Transverse colon (tissue), 4 donors: ENCODE results near the gene NHLRC4.

Experiments used
- POLR2AphosphoS5 ChIP-seq, 3 donors: sonication (generic); formaldehyde crosslinking; IDR thresholded peaks; one replicate each; pipeline ENCODE4 v1.6.1; 2016; ENCODE audit warnings: antibody characterized with exemption in 3 of 3
- TF ChIP-seq, protein P1 (sequence below), 5 experiments: fragments of 200-600 bp in 3 of 5; fragments of 450-650 bp in 2 of 5; sonication (generic) in 3 of 5; IDR thresholded peaks; 1 replicate in 2 of 5; 2 replicates in 3 of 5; pipeline ENCODE4 v1.5.1; 2016 to 2017; ENCODE audit warnings: antibody characterized with exemption in 5 of 5, inconsistent platforms in 3 of 5, mild to moderate bottlenecking in 2 of 5, moderate library complexity in 1 of 5

DNA sequence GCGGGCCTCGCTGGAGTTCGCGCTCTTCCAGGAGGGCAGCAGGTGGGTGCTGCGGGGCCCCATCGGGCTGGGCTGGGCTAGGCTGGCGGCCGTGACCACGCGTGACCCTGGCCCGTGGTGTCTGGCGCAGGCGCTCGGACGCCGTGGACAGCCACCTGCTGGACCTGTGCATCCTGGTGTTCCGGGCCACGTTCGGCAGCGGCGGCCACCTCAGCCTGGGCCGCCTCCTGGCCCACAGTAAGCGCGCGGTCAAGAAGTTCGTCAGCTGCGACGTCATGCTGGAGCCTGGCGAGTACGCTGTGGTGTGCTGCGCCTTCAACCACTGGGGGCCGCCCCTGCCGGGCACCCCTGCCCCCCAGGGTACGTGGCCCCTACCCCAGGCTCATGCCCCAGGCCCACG is 14.6 kb upstream of the NHLRC4 start:
- TF ChIP-seq, protein P1, sequence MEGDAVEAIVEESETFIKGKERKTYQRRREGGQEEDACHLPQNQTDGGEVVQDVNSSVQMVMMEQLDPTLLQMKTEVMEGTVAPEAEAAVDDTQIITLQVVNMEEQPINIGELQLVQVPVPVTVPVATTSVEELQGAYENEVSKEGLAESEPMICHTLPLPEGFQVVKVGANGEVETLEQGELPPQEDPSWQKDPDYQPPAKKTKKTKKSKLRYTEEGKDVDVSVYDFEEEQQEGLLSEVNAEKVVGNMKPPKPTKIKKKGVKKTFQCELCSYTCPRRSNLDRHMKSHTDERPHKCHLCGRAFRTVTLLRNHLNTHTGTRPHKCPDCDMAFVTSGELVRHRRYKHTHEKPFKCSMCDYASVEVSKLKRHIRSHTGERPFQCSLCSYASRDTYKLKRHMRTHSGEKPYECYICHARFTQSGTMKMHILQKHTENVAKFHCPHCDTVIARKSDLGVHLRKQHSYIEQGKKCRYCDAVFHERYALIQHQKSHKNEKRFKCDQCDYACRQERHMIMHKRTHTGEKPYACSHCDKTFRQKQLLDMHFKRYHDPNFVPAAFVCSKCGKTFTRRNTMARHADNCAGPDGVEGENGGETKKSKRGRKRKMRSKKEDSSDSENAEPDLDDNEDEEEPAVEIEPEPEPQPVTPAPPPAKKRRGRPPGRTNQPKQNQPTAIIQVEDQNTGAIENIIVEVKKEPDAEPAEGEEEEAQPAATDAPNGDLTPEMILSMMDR (IDR thresholded peaks at IDR 0.05): no peak
- TF ChIP-seq POLR2AphosphoS5 (IDR thresholded peaks at IDR 0.05): no peak
